ENCODE data around the gene HNRNPF. TPM values are rescaled to one million over a fixed set of nuclear protein-coding genes. Genes with fewer than 3 reads are reported as not detected.

The HNRNPF gene
- total and polyA plus RNA-seq, 2 of the 8 experiments (the other 6 are each of a cell fraction or from before 2014, with no cell fraction given): 209 to 389 TPM

DNA sequence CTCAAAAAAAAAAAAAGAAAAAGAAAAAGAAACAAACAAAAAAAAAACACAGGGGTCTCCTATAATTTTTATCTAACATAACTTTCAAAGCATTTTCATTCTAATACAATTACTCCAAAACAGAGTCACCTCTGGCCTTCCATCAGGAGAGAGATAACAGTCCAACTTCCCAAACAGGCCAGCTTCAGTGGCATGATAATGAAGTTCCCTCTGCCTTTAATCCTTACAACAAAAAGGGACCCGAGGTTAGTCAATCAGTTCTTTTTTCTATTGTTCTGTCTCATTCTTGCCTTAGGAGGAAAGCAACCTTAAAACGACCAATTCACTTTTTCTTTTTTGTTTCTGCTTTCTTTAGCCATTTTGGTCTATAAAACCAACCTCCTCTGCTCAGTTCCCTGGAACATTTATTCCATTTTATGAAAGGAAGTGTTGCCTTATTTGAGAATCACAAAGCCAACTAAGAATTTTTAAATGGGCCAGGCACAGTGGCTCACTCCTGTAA, 54.1 kb downstream of the HNRNPF start (continued):
- TF ChIP-seq, protein P1, sequence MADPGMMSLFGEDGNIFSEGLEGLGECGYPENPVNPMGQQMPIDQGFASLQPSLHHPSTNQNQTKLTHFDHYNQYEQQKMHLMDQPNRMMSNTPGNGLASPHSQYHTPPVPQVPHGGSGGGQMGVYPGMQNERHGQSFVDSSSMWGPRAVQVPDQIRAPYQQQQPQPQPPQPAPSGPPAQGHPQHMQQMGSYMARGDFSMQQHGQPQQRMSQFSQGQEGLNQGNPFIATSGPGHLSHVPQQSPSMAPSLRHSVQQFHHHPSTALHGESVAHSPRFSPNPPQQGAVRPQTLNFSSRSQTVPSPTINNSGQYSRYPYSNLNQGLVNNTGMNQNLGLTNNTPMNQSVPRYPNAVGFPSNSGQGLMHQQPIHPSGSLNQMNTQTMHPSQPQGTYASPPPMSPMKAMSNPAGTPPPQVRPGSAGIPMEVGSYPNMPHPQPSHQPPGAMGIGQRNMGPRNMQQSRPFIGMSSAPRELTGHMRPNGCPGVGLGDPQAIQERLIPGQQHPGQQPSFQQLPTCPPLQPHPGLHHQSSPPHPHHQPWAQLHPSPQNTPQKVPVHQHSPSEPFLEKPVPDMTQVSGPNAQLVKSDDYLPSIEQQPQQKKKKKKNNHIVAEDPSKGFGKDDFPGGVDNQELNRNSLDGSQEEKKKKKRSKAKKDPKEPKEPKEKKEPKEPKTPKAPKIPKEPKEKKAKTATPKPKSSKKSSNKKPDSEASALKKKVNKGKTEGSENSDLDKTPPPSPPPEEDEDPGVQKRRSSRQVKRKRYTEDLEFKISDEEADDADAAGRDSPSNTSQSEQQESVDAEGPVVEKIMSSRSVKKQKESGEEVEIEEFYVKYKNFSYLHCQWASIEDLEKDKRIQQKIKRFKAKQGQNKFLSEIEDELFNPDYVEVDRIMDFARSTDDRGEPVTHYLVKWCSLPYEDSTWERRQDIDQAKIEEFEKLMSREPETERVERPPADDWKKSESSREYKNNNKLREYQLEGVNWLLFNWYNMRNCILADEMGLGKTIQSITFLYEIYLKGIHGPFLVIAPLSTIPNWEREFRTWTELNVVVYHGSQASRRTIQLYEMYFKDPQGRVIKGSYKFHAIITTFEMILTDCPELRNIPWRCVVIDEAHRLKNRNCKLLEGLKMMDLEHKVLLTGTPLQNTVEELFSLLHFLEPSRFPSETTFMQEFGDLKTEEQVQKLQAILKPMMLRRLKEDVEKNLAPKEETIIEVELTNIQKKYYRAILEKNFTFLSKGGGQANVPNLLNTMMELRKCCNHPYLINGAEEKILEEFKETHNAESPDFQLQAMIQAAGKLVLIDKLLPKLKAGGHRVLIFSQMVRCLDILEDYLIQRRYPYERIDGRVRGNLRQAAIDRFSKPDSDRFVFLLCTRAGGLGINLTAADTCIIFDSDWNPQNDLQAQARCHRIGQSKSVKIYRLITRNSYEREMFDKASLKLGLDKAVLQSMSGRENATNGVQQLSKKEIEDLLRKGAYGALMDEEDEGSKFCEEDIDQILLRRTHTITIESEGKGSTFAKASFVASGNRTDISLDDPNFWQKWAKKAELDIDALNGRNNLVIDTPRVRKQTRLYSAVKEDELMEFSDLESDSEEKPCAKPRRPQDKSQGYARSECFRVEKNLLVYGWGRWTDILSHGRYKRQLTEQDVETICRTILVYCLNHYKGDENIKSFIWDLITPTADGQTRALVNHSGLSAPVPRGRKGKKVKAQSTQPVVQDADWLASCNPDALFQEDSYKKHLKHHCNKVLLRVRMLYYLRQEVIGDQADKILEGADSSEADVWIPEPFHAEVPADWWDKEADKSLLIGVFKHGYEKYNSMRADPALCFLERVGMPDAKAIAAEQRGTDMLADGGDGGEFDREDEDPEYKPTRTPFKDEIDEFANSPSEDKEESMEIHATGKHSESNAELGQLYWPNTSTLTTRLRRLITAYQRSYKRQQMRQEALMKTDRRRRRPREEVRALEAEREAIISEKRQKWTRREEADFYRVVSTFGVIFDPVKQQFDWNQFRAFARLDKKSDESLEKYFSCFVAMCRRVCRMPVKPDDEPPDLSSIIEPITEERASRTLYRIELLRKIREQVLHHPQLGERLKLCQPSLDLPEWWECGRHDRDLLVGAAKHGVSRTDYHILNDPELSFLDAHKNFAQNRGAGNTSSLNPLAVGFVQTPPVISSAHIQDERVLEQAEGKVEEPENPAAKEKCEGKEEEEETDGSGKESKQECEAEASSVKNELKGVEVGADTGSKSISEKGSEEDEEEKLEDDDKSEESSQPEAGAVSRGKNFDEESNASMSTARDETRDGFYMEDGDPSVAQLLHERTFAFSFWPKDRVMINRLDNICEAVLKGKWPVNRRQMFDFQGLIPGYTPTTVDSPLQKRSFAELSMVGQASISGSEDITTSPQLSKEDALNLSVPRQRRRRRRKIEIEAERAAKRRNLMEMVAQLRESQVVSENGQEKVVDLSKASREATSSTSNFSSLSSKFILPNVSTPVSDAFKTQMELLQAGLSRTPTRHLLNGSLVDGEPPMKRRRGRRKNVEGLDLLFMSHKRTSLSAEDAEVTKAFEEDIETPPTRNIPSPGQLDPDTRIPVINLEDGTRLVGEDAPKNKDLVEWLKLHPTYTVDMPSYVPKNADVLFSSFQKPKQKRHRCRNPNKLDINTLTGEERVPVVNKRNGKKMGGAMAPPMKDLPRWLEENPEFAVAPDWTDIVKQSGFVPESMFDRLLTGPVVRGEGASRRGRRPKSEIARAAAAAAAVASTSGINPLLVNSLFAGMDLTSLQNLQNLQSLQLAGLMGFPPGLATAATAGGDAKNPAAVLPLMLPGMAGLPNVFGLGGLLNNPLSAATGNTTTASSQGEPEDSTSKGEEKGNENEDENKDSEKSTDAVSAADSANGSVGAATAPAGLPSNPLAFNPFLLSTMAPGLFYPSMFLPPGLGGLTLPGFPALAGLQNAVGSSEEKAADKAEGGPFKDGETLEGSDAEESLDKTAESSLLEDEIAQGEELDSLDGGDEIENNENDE (IDR thresholded peaks at IDR 0.05; ENCODE audit: insufficient replicate concordance, low read length): no peak
- TF ChIP-seq POU5F1 (IDR thresholded peaks at IDR 0.05; ENCODE audit: low read depth, low read length): no peak
- TF ChIP-seq SIRT6 (IDR thresholded peaks at IDR 0.05; ENCODE audit: low read length): no peak

Data from H1 (cell line).